Transverse colon (tissue), 4 donors: Measurements from ENCODE around the gene LMX1A.

Experiments
- EP300 ChIP-seq: sonication (generic); formaldehyde crosslinking; IDR thresholded peaks from one replicate; pipeline ENCODE4 v1.6.1; 2017; ENCODE audit warnings: antibody characterized with exemption, low read depth
- POLR2A ChIP-seq: fragments of 450-650 bp; IDR thresholded peaks from one replicate; pipeline ENCODE4 v1.6.1; 2016; ENCODE audit warnings: antibody characterized with exemption, mild to moderate bottlenecking, moderate library complexity
- POLR2AphosphoS5 ChIP-seq, 3 donors: sonication (generic); formaldehyde crosslinking; IDR thresholded peaks; one replicate each; pipeline ENCODE4 v1.6.1; 2016; ENCODE audit warnings: antibody characterized with exemption in 3 of 3
- TF ChIP-seq, protein P1 (sequence below), 5 experiments: fragments of 200-600 bp in 3 of 5; fragments of 450-650 bp in 2 of 5; sonication (generic) in 3 of 5; IDR thresholded peaks; 1 replicate in 2 of 5; 2 replicates in 3 of 5; pipeline ENCODE4 v1.5.1; 2016 to 2017; ENCODE audit warnings: antibody characterized with exemption in 5 of 5, inconsistent platforms in 3 of 5, mild to moderate bottlenecking in 2 of 5, moderate library complexity in 1 of 5

DNA sequence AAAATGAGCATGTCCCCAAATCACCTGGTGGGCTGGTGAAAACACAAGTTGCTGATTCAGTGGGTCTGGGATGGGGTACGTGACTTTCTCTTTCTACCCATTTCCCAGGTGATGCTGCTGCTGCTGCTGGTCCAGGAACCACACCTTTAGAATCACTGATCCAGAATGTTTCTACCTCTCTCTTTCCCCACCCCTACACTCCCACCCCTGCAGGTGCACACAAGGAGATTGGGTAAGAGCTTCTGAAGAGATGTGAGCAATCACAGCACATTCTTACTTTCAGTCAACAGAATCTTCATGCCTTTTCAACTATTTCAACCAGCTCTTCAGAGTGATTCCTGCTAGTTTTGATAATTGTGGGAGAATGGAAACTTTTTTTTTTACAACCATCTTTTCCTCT is 130.9 kb downstream of the LMX1A start:
- TF ChIP-seq POLR2A = no peak
- TF ChIP-seq, protein P1, sequence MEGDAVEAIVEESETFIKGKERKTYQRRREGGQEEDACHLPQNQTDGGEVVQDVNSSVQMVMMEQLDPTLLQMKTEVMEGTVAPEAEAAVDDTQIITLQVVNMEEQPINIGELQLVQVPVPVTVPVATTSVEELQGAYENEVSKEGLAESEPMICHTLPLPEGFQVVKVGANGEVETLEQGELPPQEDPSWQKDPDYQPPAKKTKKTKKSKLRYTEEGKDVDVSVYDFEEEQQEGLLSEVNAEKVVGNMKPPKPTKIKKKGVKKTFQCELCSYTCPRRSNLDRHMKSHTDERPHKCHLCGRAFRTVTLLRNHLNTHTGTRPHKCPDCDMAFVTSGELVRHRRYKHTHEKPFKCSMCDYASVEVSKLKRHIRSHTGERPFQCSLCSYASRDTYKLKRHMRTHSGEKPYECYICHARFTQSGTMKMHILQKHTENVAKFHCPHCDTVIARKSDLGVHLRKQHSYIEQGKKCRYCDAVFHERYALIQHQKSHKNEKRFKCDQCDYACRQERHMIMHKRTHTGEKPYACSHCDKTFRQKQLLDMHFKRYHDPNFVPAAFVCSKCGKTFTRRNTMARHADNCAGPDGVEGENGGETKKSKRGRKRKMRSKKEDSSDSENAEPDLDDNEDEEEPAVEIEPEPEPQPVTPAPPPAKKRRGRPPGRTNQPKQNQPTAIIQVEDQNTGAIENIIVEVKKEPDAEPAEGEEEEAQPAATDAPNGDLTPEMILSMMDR (IDR thresholded peaks at IDR 0.05) = no peak
- no peak for TF ChIP-seq POLR2AphosphoS5 (IDR thresholded peaks at IDR 0.05)
- no peak for TF ChIP-seq EP300
